ENCODE measurements around the gene SLC8A3. TPM values are rescaled to one million over a fixed set of nuclear protein-coding genes. Genes with fewer than 3 reads are reported as not detected.
A peak's percentile ranks its signal among the peaks of the same experiment; 100 is the strongest.

The SLC8A3 gene
- total RNA-seq, 2 donors from 2014 or later = 0.40 TPM

- Histone ChIP-seq H3K27ac (no peak overlapping the region), H3K4me1 (no peaks in the 10 kb centered on the region), H3K36me3 (no peaks in the 10 kb centered on the region), H3K4me3 (no peak overlapping the region), H3K27me3 (no peaks in the 10 kb centered on the region), H3K9me3 (no peaks in the 10 kb centered on the region), H3K9ac (ENCODE audit: low read depth in 2 of 2, low read length in 2 of 2) (no peak overlapping the region)
- intact Hi-C loops (cut with DNase I) = loop anchor here (5.0 kb wide), 1 partner anchor 134 kb away; the partner anchor contains the start of gene SMOC1
- no peak for DNase-seq
- TF ChIP-seq CTCF (IDR thresholded peaks at IDR 0.05) = no peak
These were observed 177.7 kb downstream of the SLC8A3 start for GRCh38 chr14:70011098-70011497.

GRCh38 chr14:70009961-70010360 lies 178.8 kb downstream of the SLC8A3 start:
- H3K9ac ChIP-seq (ENCODE audit: low read depth in 2 of 2, low read length in 2 of 2) = no peak overlapping the region
- no peaks in the 10 kb centered on the region for H3K36me3 ChIP-seq
- no peak for DNase-seq
- no peak overlapping the region for H3K4me3 ChIP-seq
- H3K27me3 ChIP-seq = no peaks in the 10 kb centered on the region
- no peak overlapping the region for H3K27ac ChIP-seq
- no peak for TF ChIP-seq CTCF (IDR thresholded peaks at IDR 0.05)
- H3K4me1 ChIP-seq = no peaks in the 10 kb centered on the region
- intact Hi-C loops (cut with DNase I) = loop anchor here (5.0 kb wide), 1 partner anchor 133 kb away; the partner anchor contains the start of gene SMOC1
- H3K9me3 ChIP-seq = no peaks in the 10 kb centered on the region

- Histone ChIP-seq H3K27ac (no peak overlapping the region), H3K4me1 (no peaks in the 10 kb centered on the region)
These were observed 180.2 kb downstream of the SLC8A3 start for GRCh38 chr14:70008284-70009262.

GRCh38 chr14:70006699-70007098 lies 182.1 kb downstream of the SLC8A3 start:
- Histone ChIP-seq H3K27ac (no peak overlapping the region), H3K4me1 (no peaks in the 10 kb centered on the region), H3K36me3 (no peaks in the 10 kb centered on the region), H3K27me3 (no peaks in the 10 kb centered on the region), H3K9ac (ENCODE audit: low read depth in 2 of 2, low read length in 2 of 2) (no peak overlapping the region), H3K4me3 (no peak overlapping the region), H3K9me3 (no peaks in the 10 kb centered on the region)
- no peak for TF ChIP-seq CTCF (IDR thresholded peaks at IDR 0.05)
- DNase-seq = no peak
- intact Hi-C loops (cut with DNase I) = no loop called here

More at GRCh38 chr14:70008284-70009262, 180.2 kb downstream of the SLC8A3 start:
- Histone ChIP-seq H3K27me3 (no peaks in the 10 kb centered on the region), H3K4me3 (no peak overlapping the region), H3K9ac (ENCODE audit: low read depth in 2 of 2, low read length in 2 of 2) (no peak overlapping the region), H3K36me3 (no peaks in the 10 kb centered on the region), H3K9me3 (no peaks in the 10 kb centered on the region)
- no peak for DNase-seq
- intact Hi-C loops (cut with DNase I) = no loop called here
- TF ChIP-seq CTCF (IDR thresholded peaks at IDR 0.05) = no peak

GRCh38 chr14:70005281-70005805 lies 183.4 kb downstream of the SLC8A3 start:
- Histone ChIP-seq H3K9ac (ENCODE audit: low read depth in 2 of 2, low read length in 2 of 2) (no peak overlapping the region), H3K4me1 (no peaks in the 10 kb centered on the region), H3K36me3 (no peaks in the 10 kb centered on the region), H3K27me3 (no peaks in the 10 kb centered on the region), H3K9me3 (no peaks in the 10 kb centered on the region), H3K4me3 (no peak overlapping the region), H3K27ac (no peak overlapping the region)
- TF ChIP-seq CTCF (IDR thresholded peaks at IDR 0.05) = no peak
- intact Hi-C loops (cut with DNase I) = no loop called here
- peak; percentile 32 for DNase-seq
